ENCODE measurements around the gene TP53BP1.

DNA sequence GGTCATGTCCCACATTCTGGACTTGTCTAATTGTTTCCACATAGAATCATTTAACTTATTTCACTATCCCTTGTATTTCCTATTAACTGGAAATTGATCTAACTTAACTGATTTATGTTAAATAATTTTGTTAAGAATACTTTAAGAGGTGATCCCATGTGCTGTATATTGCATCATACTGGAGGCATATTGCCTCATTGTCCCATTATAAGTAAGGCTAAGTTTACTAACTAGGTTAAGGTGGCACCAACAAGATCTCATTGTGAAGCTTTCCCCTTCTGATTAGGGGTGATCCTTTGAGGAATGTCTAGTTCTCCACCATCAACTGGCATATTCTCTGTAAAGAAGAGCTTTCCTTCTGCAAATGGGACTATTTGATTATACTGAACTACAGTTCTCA is 48.8 kb upstream of the TP53BP1 start:
- TF ChIP-seq, protein P1, sequence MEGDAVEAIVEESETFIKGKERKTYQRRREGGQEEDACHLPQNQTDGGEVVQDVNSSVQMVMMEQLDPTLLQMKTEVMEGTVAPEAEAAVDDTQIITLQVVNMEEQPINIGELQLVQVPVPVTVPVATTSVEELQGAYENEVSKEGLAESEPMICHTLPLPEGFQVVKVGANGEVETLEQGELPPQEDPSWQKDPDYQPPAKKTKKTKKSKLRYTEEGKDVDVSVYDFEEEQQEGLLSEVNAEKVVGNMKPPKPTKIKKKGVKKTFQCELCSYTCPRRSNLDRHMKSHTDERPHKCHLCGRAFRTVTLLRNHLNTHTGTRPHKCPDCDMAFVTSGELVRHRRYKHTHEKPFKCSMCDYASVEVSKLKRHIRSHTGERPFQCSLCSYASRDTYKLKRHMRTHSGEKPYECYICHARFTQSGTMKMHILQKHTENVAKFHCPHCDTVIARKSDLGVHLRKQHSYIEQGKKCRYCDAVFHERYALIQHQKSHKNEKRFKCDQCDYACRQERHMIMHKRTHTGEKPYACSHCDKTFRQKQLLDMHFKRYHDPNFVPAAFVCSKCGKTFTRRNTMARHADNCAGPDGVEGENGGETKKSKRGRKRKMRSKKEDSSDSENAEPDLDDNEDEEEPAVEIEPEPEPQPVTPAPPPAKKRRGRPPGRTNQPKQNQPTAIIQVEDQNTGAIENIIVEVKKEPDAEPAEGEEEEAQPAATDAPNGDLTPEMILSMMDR (IDR thresholded peaks at IDR 0.05), result no peak
- no peak for TF ChIP-seq POLR2A (IDR thresholded peaks at IDR 0.05)
